ENCODE measurements around the gene RECK.

DNA sequence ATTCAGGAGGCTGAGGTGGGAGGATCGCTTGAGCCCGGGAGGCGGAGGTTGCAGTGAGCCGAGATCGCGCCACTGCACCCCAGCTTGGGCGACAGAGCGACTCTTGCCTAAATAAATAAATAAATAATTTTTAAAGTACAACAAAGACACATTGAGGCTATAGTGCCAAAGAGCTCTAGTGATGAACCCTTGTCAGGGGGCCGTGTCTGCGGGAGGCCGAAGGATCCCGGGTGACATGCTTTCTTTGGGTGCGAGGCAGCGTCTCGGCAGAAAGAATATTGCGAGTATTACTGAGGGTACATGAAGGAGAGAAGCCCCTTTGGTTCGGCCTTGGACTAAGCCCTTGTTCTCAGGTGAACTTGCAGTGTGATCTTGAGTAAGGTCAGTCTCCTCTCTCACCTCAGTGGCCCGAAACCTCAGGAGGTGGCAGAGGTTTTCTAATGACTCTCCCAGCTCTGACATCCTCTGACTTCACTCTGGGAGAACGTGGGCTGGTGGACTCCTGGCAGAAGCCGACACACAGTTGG lies 397 bp upstream of the RECK start:
- TF ChIP-seq POLR2A (IDR thresholded peaks at IDR 0.05; ENCODE audit: low read length) (no peak), GATA1 (IDR thresholded peaks at IDR 0.05; ENCODE audit: low read depth, low read length) (no peak)
